ENCODE measurements around the gene VGF. TPM values are rescaled to one million over a fixed set of nuclear protein-coding genes. Genes with fewer than 3 reads are reported as not detected.

Gene VGF
- total RNA-seq, 1 donor from 2014 or later = 0.11 TPM

DNA sequence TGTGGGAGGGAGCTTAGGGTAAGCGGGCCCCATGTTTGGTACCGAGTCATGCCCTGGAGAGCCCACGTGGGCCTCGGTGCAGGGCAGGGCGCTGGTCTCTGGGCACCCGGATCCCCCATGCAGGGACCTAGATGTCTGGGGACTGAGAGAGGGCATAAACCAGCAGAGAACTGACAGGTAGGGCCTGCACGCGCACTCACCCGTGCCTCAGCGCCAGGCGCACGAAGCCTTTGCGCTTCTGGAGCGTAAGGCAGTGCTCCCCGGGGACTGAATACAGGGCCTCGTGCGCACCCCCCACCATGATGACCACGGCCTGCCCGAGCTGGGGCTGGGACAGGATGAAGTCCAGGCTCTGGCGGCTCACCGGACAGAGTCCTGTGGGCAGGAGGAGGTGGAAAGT lies 32.6 kb upstream of the VGF start:
- no peak overlapping the region for H3K27ac Mint-ChIP-seq
- H3K36me3 Mint-ChIP-seq (ENCODE audit: low read depth) = no peaks in the 10 kb centered on the region
- DNase-seq = no peak
- POLR2A ChIA-PET = no interaction called here
- no peaks in the 10 kb centered on the region for H3K9me3 Mint-ChIP-seq
- intact Hi-C loops (cut with micrococcal nuclease) = no loop called here
- peaks cover 11% of the 10 kb centered on the region for H3K4me1 Mint-ChIP-seq
- no peak for TF ChIP-seq CTCF (IDR thresholded peaks at IDR 0.05)
- H3K27me3 Mint-ChIP-seq = peaks cover 19% of the 10 kb centered on the region
- ATAC-seq (ENCODE audit: low read depth) = no peak
- no peak overlapping the region for H3K4me3 Mint-ChIP-seq
- CTCF ChIA-PET = no interaction called here

- ChIA-PET CTCF (no interaction called here), POLR2A (interaction anchor here (0.7 kb wide), 1 partner anchor 766 kb away, joined by 5 read pairs; the partner anchor contains the start of gene MEPCE)
- no peak for TF ChIP-seq CTCF (IDR thresholded peaks at IDR 0.05)
- no peak overlapping the region for H3K27ac Mint-ChIP-seq
- no peaks in the 10 kb centered on the region for H3K36me3 Mint-ChIP-seq (ENCODE audit: low read depth)
- ATAC-seq (ENCODE audit: low read depth) (no peak), DNase-seq (no peak)
- intact Hi-C loops (cut with micrococcal nuclease) = no loop called here
- H3K4me3 Mint-ChIP-seq = no peak overlapping the region
- no peaks in the 10 kb centered on the region for H3K9me3 Mint-ChIP-seq
- peaks cover 4% of the 10 kb centered on the region for H3K4me1 Mint-ChIP-seq
- H3K27me3 Mint-ChIP-seq = peaks cover 11% of the 10 kb centered on the region
Observed at GRCh38 chr7:101195884-101196283, 30.5 kb upstream of the VGF start.

DNA sequence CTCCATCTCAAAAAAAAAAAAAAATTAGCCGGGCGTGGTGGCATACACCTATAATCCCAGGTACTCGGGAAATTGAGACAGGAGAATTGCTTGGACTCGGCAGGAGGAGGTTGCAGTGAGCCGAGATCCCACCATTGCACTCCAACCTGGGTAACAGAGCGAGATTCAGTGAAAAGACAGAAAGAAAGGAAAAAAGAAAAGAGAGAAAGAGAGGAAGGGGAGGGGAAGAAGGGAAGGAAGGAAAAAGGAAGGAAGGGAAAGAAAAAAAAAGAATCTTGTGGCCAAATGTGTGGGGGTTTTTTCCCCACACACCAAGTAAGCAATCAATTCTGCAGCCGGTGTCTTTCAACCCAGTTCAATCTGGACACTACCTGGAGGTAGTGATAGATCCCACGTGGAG lies 23.7 kb upstream of the VGF start:
- CTCF ChIA-PET = interaction anchor here (6.7 kb wide), 1 partner anchor 47 kb away, joined by 111 read pairs; no protein-coding TSS in a partner anchor
- POLR2A ChIA-PET = no interaction called here
- no peaks in the 10 kb centered on the region for H3K36me3 Mint-ChIP-seq (ENCODE audit: low read depth)

DNA sequence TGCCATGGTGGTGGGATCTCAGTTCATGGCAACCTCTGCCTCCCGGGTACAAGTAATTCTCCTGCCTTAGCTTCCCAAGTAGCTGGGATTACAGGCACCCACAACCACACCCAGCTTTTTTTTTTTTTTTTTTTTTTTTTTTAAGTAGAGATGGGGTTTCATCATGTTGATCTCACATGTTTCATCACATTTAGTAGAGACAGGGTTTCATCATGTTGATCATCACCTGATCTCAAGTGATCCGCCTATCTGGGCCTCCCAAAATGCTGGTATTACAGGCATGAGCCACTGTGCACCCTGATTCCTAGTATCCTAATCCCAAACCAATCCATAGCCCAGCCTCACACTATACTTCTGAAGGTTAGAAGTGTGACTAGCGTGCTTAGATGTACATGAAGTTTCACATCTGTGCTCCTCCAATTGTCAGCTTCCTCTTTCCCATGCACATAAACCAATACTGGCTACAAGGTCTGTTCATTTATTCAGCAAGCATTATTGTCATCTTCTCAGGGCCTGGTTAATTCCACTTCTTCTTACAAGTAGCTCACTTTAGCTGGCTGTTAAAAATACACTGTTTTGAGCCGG lies 21.6 kb upstream of the VGF start:
- intact Hi-C loops (cut with micrococcal nuclease) = no loop called here
- Mint-ChIP-seq H3K36me3 (ENCODE audit: low read depth) (no peaks in the 10 kb centered on the region), H3K27me3 (peaks cover 14% of the 10 kb centered on the region)

More for the DNA sequence above, 23.7 kb upstream of the VGF start:
- no peak for ATAC-seq (ENCODE audit: low read depth)
- no peak overlapping the region for H3K27ac Mint-ChIP-seq
- H3K27me3 Mint-ChIP-seq = peaks cover 5% of the 10 kb centered on the region
- TF ChIP-seq CTCF (IDR thresholded peaks at IDR 0.05) = no peak
- peaks cover 3% of the 10 kb centered on the region for H3K4me1 Mint-ChIP-seq
- H3K4me3 Mint-ChIP-seq = no peak overlapping the region
- DNase-seq = no peak
- no peaks in the 10 kb centered on the region for H3K9me3 Mint-ChIP-seq
- intact Hi-C loops (cut with micrococcal nuclease) = no loop called here

GRCh38 chr7:101186194-101186593 lies 20.8 kb upstream of the VGF start:
- no peak for TF ChIP-seq CTCF (IDR thresholded peaks at IDR 0.05)
- ChIA-PET POLR2A (interaction anchor here (0.6 kb wide), 1 partner anchor 209 kb away, joined by 3 read pairs; no protein-coding TSS in a partner anchor), CTCF (no interaction called here)
- Mint-ChIP-seq H3K9me3 (no peaks in the 10 kb centered on the region), H3K4me1 (peaks cover 4% of the 10 kb centered on the region), H3K27ac (no peak overlapping the region), H3K27me3 (peaks cover 16% of the 10 kb centered on the region), H3K36me3 (ENCODE audit: low read depth) (no peaks in the 10 kb centered on the region), H3K4me3 (no peak overlapping the region)
- intact Hi-C loops (cut with micrococcal nuclease) = no loop called here
- DNase-seq (no peak), ATAC-seq (ENCODE audit: low read depth) (no peak)

More for the DNA sequence above, 21.6 kb upstream of the VGF start:
- POLR2A ChIA-PET = interaction anchor here (0.6 kb wide), 1 partner anchor 51 kb away, joined by 4 read pairs; no protein-coding TSS in a partner anchor
- DNase-seq (no peak), ATAC-seq (ENCODE audit: low read depth) (no peak)
- no peak for TF ChIP-seq CTCF (IDR thresholded peaks at IDR 0.05)
- Mint-ChIP-seq H3K27ac (no peak overlapping the region), H3K4me1 (peaks cover 4% of the 10 kb centered on the region), H3K9me3 (no peaks in the 10 kb centered on the region), H3K4me3 (no peak overlapping the region)
- CTCF ChIA-PET = interaction anchor here (1.3 kb wide), 1 partner anchor 43 kb away, joined by 5 read pairs; no protein-coding TSS in a partner anchor
